ENCODE data around the gene METRN. TPM values are rescaled to one million over a fixed set of nuclear protein-coding genes. Genes with fewer than 3 reads are reported as not detected.

Gene METRN
- total RNA-seq = 10 to 100 TPM in 2 of 4 donors, 1 to 10 TPM in 2; 4.0 to 33.8 (median 8.9) TPM

GRCh38 chr16:714558-715476, at the start of gene METRN:
Gene METRN, plus strand, starts transcription at chr16:715118. Its CDS starts 172 bp downstream, at chr16:715290.
- Histone ChIP-seq H3K27me3 (peaks cover 0 to 9% of the 10 kb centered on the region in 2 donors), H3K4me3 (peak within 1 kb of the TSS; percentile 53 to 82 (median 77)), H3K36me3 (no peaks in the 10 kb centered on the region), H3K4me1 (peaks cover 4 to 38% (median 15%) of the 10 kb centered on the region in 4 donors), H3K9me3 (no peaks in the 10 kb centered on the region), H3K27ac (peak within 1 kb of the TSS in 1 of 4 donors; percentile 58)
- DNase-seq = peak; percentile 94 to 96 (median 95)
- TF ChIP-seq CTCF (IDR thresholded peaks at IDR 0.05) (no peak), POLR2A (IDR thresholded peaks at IDR 0.05) (no peak)

DNA sequence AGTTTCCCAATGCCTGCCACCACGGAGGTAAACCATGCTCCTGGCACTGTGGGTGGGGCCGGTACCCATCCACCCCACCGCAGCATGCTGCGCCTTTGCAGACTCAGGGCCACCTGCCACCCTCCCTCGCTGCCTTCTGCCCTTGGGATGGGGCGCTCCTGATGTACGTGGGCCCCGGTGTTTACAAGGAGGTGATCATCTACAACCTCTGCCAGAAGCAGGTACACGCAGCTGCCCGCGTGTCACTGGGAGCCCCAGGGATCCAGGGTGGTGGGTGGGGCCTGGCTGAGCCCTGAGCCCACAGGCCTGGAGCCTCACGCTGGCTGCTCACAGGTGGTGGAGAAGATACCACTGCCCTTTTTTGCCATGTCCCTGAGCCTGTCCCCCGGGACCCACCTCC, 48.3 kb upstream of the METRN start:
- Histone ChIP-seq H3K4me1 (peaks cover 3 to 18% (median 9%) of the 10 kb centered on the region in 4 donors), H3K4me3 (no peak overlapping the region), H3K9me3 (no peaks in the 10 kb centered on the region), H3K27me3 (no peaks in the 10 kb centered on the region), H3K36me3 (peaks cover 0 to 23% (median 0%) of the 10 kb centered on the region in 3 donors), H3K27ac (no peak overlapping the region)
- TF ChIP-seq POLR2A (IDR thresholded peaks at IDR 0.05) = no peak
- no peak for TF ChIP-seq CTCF (IDR thresholded peaks at IDR 0.05)
- DNase-seq = no peak

GRCh38 chr16:667113-667779, 47.7 kb upstream of the METRN start:
- Histone ChIP-seq H3K36me3 (peaks cover 0 to 30% (median 0%) of the 10 kb centered on the region in 3 donors), H3K4me3 (peak overlapping the region in 2 of 4 donors; percentile 82 to 94), H3K4me1 (peaks cover 3 to 18% (median 9%) of the 10 kb centered on the region in 4 donors), H3K9me3 (no peaks in the 10 kb centered on the region), H3K27ac (peak overlapping the region; percentile 83 to 93 (median 86)), H3K27me3 (no peaks in the 10 kb centered on the region)
- no peak for DNase-seq
- TF ChIP-seq POLR2A (IDR thresholded peaks at IDR 0.05) (no peak), CTCF (IDR thresholded peaks at IDR 0.05) (no peak)

GRCh38 chr16:667780-668518, 47.0 kb upstream of the METRN start, which contains the start of gene RHOT2:
Gene RHOT2, plus strand, starts transcription at chr16:668132. Its CDS starts 68 bp downstream, at chr16:668200.
- Histone ChIP-seq H3K4me3 (peak within 1 kb of the TSS; percentile 82 to 99 (median 90)), H3K9me3 (no peaks in the 10 kb centered on the region), H3K36me3 (peaks cover 0 to 37% (median 0%) of the 10 kb centered on the region in 3 donors), H3K27ac (peak within 1 kb of the TSS; percentile 83 to 93 (median 86)), H3K4me1 (peaks cover 3 to 18% (median 9%) of the 10 kb centered on the region in 4 donors), H3K27me3 (no peaks in the 10 kb centered on the region)
- peak; percentile 92 to 97 (median 97) for DNase-seq
- TF ChIP-seq POLR2A (IDR thresholded peaks at IDR 0.05) (peak in 1 of 2 donors; percentile 76), CTCF (IDR thresholded peaks at IDR 0.05) (peak; percentile 91 to 98 (median 96))

All from Peyer's patch (tissue), 4 donors.